PC-3 (cell line): ENCODE results near the gene LRRC41.

Experiments
- EZH2 ChIP-seq: fragments of 300-600 bp; sonication (generic); IDR thresholded peaks from one replicate; pipeline ENCODE4 v1.6.1; 2017; ENCODE audit warnings: antibody characterized with exemption, mild to moderate bottlenecking, low read length; ENCODE audit not compliant: unreplicated experiment
- TF ChIP-seq, protein P1 (sequence below): fragments of 300-600 bp; sonication (generic); conservative IDR thresholded peaks from 2 replicates; pipeline ENCODE4 v1.5.1; 2017; ENCODE audit warnings: antibody characterized with exemption, low read depth, mild to moderate bottlenecking, low read length

DNA sequence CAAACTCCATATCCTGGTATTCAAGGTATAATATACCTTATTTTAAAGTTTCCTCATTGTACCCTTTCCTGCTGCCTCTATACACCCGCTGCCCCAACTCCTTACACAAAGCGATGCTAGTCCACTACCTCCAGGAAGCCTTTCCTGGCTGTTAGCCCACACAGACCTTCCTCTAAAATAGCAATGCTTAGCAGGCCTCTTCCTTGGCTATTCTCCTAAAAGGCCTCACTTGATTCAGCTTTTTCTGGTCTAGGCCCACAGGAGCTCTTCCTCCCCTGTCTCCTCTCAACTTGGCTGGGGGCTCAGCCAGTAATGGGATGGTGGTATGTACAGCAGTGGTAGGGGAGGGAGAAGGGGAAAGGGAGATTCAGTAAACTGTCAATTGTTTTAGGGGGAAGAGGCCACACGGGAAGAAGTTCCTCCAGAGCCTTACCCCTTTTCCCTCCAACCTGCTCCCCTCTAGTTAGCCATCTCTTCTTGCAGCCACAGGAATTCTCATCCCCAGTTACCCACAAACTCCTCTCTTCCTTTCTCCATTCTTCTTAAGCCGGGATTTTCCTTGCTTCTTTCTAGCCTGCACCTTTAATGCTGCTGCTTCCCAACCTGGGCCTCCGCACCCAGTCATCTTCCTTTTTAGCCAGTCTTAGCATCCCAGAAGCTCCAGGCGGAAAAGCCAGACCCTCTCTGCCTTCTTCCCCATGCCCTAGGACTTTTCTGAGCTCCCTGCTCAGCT, 2.6 kb downstream of the LRRC41 start:
- TF ChIP-seq, protein P1, sequence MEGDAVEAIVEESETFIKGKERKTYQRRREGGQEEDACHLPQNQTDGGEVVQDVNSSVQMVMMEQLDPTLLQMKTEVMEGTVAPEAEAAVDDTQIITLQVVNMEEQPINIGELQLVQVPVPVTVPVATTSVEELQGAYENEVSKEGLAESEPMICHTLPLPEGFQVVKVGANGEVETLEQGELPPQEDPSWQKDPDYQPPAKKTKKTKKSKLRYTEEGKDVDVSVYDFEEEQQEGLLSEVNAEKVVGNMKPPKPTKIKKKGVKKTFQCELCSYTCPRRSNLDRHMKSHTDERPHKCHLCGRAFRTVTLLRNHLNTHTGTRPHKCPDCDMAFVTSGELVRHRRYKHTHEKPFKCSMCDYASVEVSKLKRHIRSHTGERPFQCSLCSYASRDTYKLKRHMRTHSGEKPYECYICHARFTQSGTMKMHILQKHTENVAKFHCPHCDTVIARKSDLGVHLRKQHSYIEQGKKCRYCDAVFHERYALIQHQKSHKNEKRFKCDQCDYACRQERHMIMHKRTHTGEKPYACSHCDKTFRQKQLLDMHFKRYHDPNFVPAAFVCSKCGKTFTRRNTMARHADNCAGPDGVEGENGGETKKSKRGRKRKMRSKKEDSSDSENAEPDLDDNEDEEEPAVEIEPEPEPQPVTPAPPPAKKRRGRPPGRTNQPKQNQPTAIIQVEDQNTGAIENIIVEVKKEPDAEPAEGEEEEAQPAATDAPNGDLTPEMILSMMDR, result no peak
- TF ChIP-seq EZH2, result no peak
